HG03575 (cell line): ENCODE data around the gene SUDS3.

Experiments used
- ATAC-seq: cut with Tn5 transposase; IDR thresholded peaks from one replicate; pipeline ENCODE4 v1.9.1; 2021; ENCODE audit not compliant: unreplicated experiment, insufficient number of reproducible peaks, low FRiP score; ENCODE audit errors: extremely low read depth

SUDS3 gene

GRCh38 chr12:118429688-118430383 is 53.5 kb downstream of the SUDS3 start:
- no peak for ATAC-seq

GRCh38 chr12:118430516-118430915 is 54.2 kb downstream of the SUDS3 start:
- no peak for ATAC-seq

- no peak for ATAC-seq
Observed at GRCh38 chr12:118432812-118433545, 56.6 kb downstream of the SUDS3 start.

- no peak for ATAC-seq
Observed at GRCh38 chr12:118436002-118436730, 59.8 kb downstream of the SUDS3 start.

- no peak for ATAC-seq
Observed at GRCh38 chr12:118436986-118437385, 60.6 kb downstream of the SUDS3 start.

DNA sequence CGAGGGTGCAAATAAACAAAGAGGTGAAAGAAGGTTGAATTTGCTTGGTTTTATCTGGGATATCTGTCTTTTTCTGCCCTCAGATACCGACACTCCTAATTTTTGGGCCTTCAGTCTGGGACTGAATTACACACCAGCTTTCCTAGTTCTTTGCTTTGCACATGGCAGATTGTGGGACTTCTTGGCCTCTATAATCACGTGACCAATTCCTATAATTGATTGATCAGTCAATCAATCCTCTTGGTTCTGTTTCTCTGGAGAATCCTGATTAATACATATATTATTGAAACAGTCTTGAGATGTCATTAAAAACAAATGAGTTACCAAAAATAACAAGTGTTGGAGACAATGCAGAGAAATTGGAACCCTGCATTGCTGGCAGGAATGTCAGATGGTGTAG is 62.7 kb downstream of the SUDS3 start:
- no peak for ATAC-seq

DNA sequence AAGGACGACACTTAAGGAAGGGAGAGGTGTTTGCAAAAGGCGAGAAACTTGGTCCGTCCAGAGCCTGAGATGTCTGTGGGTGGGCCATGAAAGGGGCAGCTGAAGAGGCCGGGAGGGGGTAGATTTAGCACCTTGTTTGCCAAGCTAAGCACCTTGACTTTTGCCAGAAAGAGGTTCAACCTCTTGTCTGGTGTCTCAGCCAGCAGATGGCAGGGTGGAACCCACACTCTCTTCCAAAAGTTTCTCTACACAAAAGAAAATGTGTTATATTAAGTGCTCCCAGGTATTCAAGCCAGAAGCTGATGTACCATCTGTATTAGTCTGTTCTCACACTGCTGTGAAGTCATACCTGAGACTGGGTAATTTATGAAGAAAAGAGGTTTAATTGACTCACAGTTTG is 69.9 kb downstream of the SUDS3 start:
- no peak for ATAC-seq

DNA sequence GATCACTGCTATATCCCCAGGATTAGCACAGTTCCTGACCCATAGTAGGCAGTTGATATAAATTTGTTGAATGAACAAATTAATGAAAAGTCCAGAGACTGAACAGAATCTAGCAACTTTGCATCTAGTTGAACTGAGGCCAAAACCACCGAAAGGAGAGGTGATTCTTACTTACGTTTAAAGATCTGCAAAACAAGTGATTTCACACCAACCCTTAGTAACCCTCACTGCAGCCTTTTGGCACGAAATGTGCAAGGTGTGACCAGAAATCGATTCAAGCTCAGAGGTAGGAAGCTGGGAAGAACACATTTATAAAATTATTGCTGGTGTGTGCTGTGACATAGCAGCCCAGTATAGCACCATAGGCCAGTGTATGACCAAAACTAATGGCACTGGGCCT is 70.8 kb downstream of the SUDS3 start:
- no peak for ATAC-seq

DNA sequence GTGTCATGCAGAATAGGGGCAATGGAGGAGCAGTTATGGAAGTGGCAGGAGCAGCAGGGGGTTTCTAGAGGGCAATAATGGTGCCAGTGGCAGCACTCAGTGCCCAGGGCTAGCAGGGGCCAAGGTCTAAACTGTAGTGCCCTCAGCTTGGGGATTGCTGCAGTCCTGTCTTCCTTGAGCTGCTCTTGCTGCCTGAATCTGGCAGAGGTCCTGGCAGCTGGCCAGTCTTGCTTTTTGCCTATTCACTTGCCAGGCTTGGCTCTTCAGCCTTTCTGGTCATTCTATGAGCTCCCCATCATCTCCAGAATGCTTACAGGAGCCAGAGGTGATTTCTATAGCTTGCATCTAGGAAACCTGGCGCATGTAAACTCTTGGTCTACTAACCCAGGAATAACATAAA is 72.0 kb downstream of the SUDS3 start:
- no peak for ATAC-seq

DNA sequence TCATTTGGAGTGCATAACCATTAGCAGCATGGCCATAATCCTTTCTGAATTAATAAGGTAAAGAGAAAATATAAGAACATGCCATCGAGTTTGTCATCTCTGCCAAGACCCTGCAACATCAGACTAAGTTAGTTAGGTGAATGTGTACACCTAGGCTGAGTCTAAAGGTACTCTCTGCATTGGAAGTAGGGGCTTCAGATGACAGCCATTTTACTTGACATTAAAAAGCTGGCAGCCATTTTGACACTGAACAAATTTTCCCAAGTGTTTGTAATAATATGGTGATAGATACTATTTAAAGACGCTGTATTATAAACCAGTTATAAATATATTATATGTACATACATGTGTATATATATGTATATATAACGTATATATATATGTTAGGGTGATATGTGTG is 79.0 kb downstream of the SUDS3 start:
- no peak for ATAC-seq

GRCh38 chr12:118456741-118457140 is 80.4 kb downstream of the SUDS3 start:
- no peak for ATAC-seq

- ATAC-seq, result no peak
Observed at GRCh38 chr12:118459110-118459509, 82.8 kb downstream of the SUDS3 start.

DNA sequence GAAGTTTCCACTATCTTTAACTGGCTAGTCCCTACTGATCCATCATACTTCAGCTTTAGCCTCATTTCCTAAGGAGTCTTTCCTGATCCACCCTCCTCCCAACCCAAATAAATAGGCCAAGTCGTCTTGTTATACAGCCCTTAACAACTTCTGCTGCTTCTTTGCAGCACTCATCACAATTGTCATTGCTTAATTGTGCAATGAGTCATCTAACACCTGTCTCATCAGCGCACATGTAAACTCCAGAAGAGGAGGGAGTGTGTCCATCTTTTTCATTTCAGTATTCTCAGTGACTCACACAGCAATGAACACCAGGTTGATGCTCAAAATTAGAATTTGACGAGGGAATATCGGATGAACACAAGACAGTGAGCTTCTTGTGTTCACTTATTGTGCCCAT is 87.3 kb downstream of the SUDS3 start:
- ATAC-seq, result no peak

DNA sequence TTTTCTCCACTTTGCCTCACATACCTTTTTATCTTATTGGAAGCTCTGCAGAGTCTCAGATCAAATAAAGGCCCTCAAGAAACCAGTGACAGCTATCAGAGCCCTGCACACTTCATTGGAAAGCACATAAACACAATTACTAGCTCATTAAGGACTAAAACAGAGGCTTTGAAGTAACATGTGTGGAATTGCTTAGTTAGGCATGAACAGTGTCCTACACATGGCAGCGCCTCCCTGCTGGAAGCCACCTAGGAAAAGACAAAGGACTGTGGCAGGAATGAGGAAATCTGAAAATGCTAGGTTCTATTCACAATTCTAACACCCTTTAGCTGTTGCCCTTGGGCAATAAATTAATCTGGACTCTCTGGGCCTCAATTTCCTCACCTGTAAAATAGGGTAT is 89.4 kb downstream of the SUDS3 start:
- no peak for ATAC-seq
